HEK293 (cell line): ENCODE results near the gene FAM89A.

Experiments used
- REPIN1 ChIP-seq: fragments of 450-650 bp; formaldehyde crosslinking; IDR thresholded peaks from 2 replicates; pipeline ENCODE4 v1.5.1; 2017; ENCODE audit warnings: missing biosample characterization, missing genetic modification characterization, low read depth
- TCF7L2 ChIP-seq: IDR thresholded peaks from 2 replicates; pipeline ENCODE4 v1.6.1; 2011; ENCODE audit warnings: low read depth, mild to moderate bottlenecking, inconsistent platforms, low read length, moderate library complexity, borderline replicate concordance
- ZNF560 ChIP-seq: fragments of 450-650 bp; formaldehyde crosslinking; IDR thresholded peaks from 2 replicates; pipeline ENCODE4 v1.5.1; 2017; ENCODE audit warnings: missing biosample characterization, missing genetic modification characterization, borderline replicate concordance
- TF ChIP-seq, protein P1 (sequence below): fragments of 450-650 bp; formaldehyde crosslinking; IDR thresholded peaks from 2 replicates; pipeline ENCODE4 v1.5.1; 2016; ENCODE audit warnings: missing biosample characterization, missing genetic modification characterization
- TF ChIP-seq, protein P2 (sequence below): fragments of 450-650 bp; formaldehyde crosslinking; IDR thresholded peaks from 2 replicates; pipeline ENCODE4 v1.5.1; 2017; ENCODE audit warnings: missing biosample characterization, missing genetic modification characterization
- TF ChIP-seq, protein P3 (sequence below): fragments of 450-650 bp; formaldehyde crosslinking; IDR thresholded peaks from 2 replicates; pipeline ENCODE4 v1.5.1; 2016; ENCODE audit warnings: missing biosample characterization, missing genetic modification characterization

DNA sequence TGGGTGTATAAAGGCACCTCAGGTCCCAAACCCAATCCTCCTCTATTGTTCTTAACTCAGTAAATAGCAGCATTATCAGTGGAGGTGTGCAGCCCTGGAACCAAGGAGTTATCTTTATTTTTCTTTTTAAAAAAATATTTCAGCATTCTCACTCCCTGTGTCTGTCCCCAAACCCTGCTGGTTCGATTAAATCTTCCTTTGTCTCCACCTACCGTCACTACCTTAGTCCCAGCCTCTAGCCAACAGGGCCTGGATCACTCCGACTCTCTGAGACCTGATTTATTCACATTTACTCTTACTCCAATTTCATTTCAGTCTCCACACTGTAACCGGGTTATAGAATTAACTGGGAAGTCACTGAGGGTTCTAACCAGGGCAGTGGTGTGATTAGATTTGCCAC is 39.1 kb upstream of the FAM89A start:
- TF ChIP-seq, protein P1, sequence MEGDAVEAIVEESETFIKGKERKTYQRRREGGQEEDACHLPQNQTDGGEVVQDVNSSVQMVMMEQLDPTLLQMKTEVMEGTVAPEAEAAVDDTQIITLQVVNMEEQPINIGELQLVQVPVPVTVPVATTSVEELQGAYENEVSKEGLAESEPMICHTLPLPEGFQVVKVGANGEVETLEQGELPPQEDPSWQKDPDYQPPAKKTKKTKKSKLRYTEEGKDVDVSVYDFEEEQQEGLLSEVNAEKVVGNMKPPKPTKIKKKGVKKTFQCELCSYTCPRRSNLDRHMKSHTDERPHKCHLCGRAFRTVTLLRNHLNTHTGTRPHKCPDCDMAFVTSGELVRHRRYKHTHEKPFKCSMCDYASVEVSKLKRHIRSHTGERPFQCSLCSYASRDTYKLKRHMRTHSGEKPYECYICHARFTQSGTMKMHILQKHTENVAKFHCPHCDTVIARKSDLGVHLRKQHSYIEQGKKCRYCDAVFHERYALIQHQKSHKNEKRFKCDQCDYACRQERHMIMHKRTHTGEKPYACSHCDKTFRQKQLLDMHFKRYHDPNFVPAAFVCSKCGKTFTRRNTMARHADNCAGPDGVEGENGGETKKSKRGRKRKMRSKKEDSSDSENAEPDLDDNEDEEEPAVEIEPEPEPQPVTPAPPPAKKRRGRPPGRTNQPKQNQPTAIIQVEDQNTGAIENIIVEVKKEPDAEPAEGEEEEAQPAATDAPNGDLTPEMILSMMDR (tag by site-specific recombination), result no peak
- TF ChIP-seq REPIN1 (tag by site-specific recombination), result no peak
- no peak for TF ChIP-seq TCF7L2
- TF ChIP-seq, protein P2, sequence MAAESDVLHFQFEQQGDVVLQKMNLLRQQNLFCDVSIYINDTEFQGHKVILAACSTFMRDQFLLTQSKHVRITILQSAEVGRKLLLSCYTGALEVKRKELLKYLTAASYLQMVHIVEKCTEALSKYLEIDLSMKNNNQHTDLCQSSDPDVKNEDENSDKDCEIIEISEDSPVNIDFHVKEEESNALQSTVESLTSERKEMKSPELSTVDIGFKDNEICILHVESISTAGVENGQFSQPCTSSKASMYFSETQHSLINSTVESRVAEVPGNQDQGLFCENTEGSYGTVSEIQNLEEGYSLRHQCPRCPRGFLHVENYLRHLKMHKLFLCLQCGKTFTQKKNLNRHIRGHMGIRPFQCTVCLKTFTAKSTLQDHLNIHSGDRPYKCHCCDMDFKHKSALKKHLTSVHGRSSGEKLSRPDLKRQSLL (tag by site-specific recombination), result no peak
- TF ChIP-seq, protein P3, sequence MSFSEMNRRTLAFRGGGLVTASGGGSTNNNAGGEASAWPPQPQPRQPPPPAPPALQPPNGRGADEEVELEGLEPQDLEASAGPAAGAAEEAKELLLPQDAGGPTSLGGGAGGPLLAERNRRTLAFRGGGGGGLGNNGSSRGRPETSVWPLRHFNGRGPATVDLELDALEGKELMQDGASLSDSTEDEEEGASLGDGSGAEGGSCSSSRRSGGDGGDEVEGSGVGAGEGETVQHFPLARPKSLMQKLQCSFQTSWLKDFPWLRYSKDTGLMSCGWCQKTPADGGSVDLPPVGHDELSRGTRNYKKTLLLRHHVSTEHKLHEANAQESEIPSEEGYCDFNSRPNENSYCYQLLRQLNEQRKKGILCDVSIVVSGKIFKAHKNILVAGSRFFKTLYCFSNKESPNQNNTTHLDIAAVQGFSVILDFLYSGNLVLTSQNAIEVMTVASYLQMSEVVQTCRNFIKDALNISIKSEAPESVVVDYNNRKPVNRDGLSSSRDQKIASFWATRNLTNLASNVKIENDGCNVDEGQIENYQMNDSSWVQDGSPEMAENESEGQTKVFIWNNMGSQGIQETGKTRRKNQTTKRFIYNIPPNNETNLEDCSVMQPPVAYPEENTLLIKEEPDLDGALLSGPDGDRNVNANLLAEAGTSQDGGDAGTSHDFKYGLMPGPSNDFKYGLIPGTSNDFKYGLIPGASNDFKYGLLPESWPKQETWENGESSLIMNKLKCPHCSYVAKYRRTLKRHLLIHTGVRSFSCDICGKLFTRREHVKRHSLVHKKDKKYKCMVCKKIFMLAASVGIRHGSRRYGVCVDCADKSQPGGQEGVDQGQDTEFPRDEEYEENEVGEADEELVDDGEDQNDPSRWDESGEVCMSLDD (tag by site-specific recombination), result no peak
- no peak for TF ChIP-seq ZNF560 (tag by site-specific recombination)
